HG02642 (cell line): ENCODE measurements around the gene ATP6V0A4.
"Not testable (repeated sequence)": the region's sequence is repeated elsewhere in the genome, so short reads cannot be mapped to it uniquely, and the experiment has no call there.

ENCODE experiments used
- ATAC-seq: cut with Tn5 transposase; IDR thresholded peaks from one replicate; pipeline ENCODE4 v1.9.1; 2021; ENCODE audit warnings: mild to moderate bottlenecking; ENCODE audit not compliant: unreplicated experiment, poor library complexity

ATP6V0A4 gene

GRCh38 chr7:138797715-138798320, at the start of gene ATP6V0A4, which contains the start of gene TMEM213:
ATP6V0A4 (minus strand) TSS chr7:138798196; CDS start chr7:138771247, 26,949 bp downstream.
TMEM213 (plus strand) TSS chr7:138797994; CDS start chr7:138798105, 111 bp downstream.
- no peak for ATAC-seq

GRCh38 chr7:138845711-138846110, 47.7 kb upstream of the ATP6V0A4 start:
- ATAC-seq: no peak

GRCh38 chr7:138843632-138844580, 45.9 kb upstream of the ATP6V0A4 start:
- ATAC-seq: no peak

GRCh38 chr7:138842111-138842510, 44.1 kb upstream of the ATP6V0A4 start:
- ATAC-seq: no peak

- ATAC-seq: no peak
These were observed 40.2 kb upstream of the ATP6V0A4 start for GRCh38 chr7:138838166-138838565.

- no peak for ATAC-seq
These were observed 39.6 kb upstream of the ATP6V0A4 start for GRCh38 chr7:138837627-138838026.

- ATAC-seq: no peak
These were observed 37.1 kb upstream of the ATP6V0A4 start for GRCh38 chr7:138835087-138835486.

- no peak for ATAC-seq
These were observed 36.6 kb upstream of the ATP6V0A4 start for GRCh38 chr7:138834583-138834982.

- ATAC-seq: no peak
These were observed 35.6 kb upstream of the ATP6V0A4 start for GRCh38 chr7:138833596-138833995.

GRCh38 chr7:138832966-138833365, 35.0 kb upstream of the ATP6V0A4 start:
- ATAC-seq: no peak

GRCh38 chr7:138829335-138829734, 31.3 kb upstream of the ATP6V0A4 start:
- ATAC-seq: no peak

- ATAC-seq: no peak
These were observed 30.3 kb upstream of the ATP6V0A4 start for GRCh38 chr7:138828302-138828701.

- no peak for ATAC-seq
These were observed 27.2 kb upstream of the ATP6V0A4 start for GRCh38 chr7:138825049-138825721.

GRCh38 chr7:138822867-138823535, 25.0 kb upstream of the ATP6V0A4 start:
- no peak for ATAC-seq

GRCh38 chr7:138821912-138822311, 23.9 kb upstream of the ATP6V0A4 start:
- ATAC-seq: no peak

- no peak for ATAC-seq
These were observed 21.6 kb upstream of the ATP6V0A4 start for GRCh38 chr7:138819625-138820024.

- ATAC-seq: no peak
These were observed 18.7 kb upstream of the ATP6V0A4 start for GRCh38 chr7:138816650-138817049.

GRCh38 chr7:138814816-138815332, 16.9 kb upstream of the ATP6V0A4 start:
- ATAC-seq: no peak

GRCh38 chr7:138813945-138814344, 15.9 kb upstream of the ATP6V0A4 start:
- no peak for ATAC-seq

- not testable (repeated sequence) for ATAC-seq
These were observed 13.3 kb upstream of the ATP6V0A4 start for GRCh38 chr7:138811327-138811726.
